ENCODE results near the gene EFCC1.

GRCh38 chr3:129006864-129007263 lies 5.8 kb downstream of the EFCC1 start:
- TF ChIP-seq SRF (IDR thresholded peaks at IDR 0.05; ENCODE audit: low read depth, low read length) (no peak), EGR1 (IDR thresholded peaks at IDR 0.05; ENCODE audit: borderline replicate concordance, low read depth, low read length) (no peak)
